Stimulated activated CD4-positive, alpha-beta T cell treated with anti-CD3 and anti-CD28 coated beads, Interleukin-1b, Interleukin-23, amount 100 ng/mL, for 1 hour (primary cell): ENCODE results near the gene PPM1B.
"Not testable (repeated sequence)": the region's sequence is repeated elsewhere in the genome, so short reads cannot be mapped to it uniquely, and the experiment has no call there.

ENCODE experiments used
- DNase-seq, 2 donors: peaks; one replicate each; pipeline ENCODE4 v3.0.0-alpha.2; 2020; ENCODE audit warnings: low read depth in 2 of 2

PPM1B gene

DNA sequence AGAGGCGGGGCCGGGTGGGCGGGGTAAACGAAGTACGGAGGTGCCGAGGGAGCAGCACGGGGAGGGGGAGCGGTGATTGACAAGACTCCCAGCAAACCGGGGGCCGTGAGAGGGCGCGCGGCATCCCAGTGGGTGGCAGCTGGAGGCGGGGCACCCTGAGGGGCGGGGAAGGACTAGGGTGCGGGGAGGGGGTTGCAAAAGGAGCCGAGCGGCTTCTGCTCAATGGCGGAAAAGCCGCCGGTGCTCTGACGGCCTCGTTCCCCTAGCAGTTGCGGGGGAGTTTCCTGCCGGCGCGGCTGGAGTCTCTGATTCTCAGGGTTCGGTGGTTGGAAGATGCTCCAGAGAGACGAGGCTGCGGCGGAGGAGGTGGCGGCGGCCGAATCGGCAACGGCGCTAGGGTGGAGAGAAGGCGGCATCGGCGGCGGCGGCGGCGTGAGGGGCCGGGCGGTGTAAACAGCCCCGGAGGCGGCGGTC is at the start of gene PPM1B:
Gene PPM1B (plus strand): TSS at position 195 of the 474 bp plus-strand sequence. CDS start 32,325 bp downstream, outside the sequence.
- peak; percentile 97 to 98 for DNase-seq

DNA sequence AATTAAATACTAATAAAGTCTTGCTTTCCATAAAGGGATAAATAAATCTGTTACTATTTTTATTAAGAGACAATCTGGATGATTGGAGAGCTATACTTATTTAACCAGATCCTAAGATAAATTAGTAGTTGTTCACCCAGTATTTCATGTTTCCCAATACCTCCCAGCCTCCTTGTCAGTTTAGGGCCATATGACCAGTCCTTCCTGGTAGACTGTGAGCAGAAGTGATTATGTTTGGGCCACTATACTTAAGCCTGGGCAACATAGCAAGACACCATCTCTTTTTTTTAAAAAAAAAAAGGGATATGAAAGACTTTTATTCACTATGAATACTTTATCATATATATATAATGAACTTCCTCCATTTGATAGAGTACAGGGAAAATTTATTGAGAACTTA is 48.8 kb upstream of the PPM1B start:
- DNase-seq = no peak

DNA sequence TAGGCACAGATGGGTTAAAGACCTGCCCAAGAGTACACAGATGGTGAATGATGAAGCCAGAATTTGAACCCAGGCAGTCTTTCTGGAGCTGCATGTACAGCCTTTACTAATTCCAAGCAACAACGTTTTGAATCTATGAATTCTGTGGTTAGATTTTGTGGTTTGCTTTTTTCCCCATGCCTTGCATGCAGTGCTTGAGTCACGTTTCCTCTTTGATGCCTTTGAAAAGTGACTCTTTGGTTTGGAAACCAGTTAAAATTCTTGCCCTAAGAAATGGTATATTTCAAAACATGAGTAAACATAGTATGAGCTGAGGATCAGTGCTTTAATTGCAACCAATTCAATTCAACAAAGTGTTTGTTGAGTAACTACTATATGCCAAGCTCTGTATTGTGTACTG is 48.2 kb upstream of the PPM1B start:
- no peak for DNase-seq

GRCh38 chr2:44121899-44122298 is 46.8 kb upstream of the PPM1B start:
- no peak for DNase-seq

- DNase-seq = no peak
These were observed 44.2 kb upstream of the PPM1B start for GRCh38 chr2:44124500-44124899.

DNA sequence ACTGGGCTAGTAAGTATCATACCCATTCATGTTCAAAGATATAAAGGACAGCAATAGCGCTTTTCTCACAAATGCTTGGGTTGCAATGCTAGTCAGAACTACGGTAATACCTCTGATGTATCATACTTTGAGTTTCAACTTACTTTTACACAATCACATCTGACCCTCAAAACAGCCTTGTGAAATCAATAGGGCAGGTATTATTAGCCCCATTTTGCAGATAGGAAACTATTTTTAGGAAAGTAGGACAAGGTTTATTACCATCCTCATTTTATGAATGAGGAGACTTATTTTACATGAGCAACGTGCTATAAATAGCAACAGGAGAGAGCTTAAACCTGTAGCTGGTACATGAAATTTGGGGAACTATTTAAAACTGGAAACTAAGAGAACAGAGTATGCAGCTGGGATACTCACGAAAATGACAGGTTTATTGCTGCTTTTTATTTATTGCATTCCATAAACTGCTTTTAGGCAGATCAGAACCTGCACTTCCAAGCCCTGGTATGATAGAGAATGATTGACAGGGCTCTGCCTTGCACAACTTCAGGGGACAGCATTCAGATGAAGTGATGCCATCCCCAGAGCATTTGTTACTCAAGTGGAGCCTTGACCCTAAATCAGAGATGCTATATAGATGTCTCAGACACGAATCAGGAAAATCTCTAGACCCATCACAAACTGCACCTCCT is 42.4 kb upstream of the PPM1B start:
- DNase-seq = no peak

GRCh38 chr2:44130441-44130840 is 38.2 kb upstream of the PPM1B start:
- DNase-seq = no peak

GRCh38 chr2:44131177-44131576 is 37.5 kb upstream of the PPM1B start:
- no peak for DNase-seq

GRCh38 chr2:44133602-44134001 is 35.1 kb upstream of the PPM1B start:
- not testable (repeated sequence) for DNase-seq

- no peak for DNase-seq
These were observed 33.8 kb upstream of the PPM1B start for GRCh38 chr2:44134848-44135247.

DNA sequence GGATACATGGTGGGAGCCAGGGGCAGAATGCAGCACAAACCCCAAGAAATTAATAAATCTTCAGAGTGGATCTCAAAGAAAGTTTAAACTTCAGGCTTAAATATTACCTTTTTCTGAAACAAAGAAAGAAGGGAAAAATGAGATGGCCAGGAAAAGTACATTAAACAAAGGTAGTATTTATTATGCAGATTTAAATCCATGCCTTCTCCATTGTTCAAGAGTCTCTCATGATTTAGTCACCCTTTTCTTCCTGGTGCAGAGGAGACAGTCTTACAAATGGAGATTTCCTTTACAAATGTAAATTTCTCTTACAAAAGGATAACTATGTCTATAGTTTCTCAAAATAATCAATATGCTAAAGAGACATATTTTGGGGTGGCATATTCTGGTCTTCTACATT is 33.4 kb upstream of the PPM1B start:
- DNase-seq = no peak

DNA sequence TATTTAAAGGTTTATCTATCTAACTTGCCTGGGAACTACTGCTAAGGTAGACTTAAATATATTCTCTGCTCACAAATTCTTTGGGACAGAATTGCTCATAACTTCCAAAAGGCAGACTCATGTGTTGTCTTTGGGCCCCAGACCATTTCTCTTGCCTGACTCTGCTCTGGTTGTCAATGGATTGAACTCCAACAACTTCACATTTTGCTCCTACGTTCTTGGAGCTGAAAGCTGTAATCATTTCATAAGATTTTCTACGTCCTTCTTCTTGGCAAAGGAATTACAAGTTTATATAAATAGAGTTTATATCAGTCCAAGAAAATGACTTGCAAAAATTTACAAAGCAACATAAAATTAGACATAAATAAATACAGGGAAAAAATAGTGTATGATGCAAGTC is 32.9 kb upstream of the PPM1B start:
- no peak for DNase-seq

DNA sequence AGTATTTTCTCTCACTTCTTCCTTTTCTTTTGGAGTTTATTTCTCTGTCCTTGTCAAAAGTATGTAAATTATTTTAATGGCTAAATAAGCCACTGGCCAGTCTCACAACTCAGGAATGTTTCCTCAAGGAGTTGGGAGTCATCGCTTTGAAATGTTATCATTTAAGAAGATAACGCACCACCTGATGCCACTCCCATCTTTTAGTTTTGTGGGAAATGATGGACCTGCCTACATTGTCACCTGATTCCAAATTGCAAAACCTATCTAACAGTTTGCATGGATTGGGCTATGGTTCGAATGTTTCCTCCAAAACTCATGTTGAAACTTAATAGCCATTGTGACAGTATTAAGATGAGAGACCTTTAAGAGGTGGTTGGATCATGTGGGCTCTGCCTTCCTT is 32.4 kb upstream of the PPM1B start:
- no peak for DNase-seq

DNA sequence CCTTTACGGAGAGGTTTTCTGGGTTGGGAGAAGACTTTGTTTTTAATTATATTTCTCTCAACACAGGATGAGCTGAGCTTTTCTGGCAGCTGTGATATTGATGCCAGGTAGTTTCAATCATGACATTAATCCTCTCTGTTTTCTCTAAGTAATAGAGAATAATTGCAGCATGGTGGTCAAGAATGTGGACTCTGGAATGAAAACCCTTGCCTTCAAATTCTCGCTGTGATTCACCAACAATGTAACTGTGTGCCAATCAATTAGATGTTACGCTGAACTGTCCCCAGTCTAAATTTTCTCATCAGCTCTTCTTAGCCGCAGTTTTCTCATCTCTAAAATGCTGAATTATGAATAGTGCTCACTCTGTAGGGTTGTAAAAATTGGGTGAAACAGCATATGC is 31.6 kb upstream of the PPM1B start:
- DNase-seq = no peak

GRCh38 chr2:44137872-44138551 is 30.7 kb upstream of the PPM1B start:
- DNase-seq = no peak

DNA sequence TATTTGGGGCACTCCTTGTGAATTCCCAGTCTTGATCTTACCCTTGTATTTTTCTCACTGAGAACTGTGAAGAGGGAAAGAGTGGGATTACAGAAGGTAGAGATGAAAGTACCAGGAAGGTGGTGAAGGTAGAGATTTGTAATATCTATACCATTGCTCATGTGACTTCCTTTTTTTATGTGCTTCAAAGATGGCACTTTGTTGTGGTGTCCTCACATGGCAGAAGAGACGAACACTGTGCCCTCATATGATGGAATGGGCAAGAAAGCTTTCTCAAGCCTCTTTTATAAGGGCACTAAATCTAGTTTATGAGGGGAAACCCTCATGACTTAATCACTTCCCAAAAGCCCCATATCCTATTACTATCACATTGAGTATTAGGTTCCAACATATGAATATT is 28.9 kb upstream of the PPM1B start:
- no peak for DNase-seq

GRCh38 chr2:44142306-44142705 is 26.4 kb upstream of the PPM1B start:
- no peak for DNase-seq

DNA sequence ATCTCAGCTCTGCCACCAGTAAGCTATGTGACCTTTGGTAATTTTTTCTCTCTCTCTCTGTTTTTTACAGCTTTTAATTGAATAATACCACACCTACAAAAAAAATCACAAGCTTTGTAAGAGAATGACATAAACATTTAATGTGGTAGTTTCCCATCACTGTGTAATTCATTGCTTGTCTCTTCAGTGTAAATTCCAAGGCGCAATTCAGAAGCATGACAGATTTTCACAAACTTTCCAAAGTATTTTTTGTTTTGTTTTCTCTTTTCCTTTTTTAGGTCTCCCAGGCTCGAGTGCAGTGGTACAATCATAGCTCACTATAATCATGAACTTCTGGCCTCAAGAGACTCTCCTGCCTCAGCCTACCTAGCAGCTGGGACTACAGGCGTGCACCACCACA is 25.0 kb upstream of the PPM1B start:
- no peak for DNase-seq

- no peak for DNase-seq
These were observed 19.7 kb upstream of the PPM1B start for GRCh38 chr2:44148999-44149398.

DNA sequence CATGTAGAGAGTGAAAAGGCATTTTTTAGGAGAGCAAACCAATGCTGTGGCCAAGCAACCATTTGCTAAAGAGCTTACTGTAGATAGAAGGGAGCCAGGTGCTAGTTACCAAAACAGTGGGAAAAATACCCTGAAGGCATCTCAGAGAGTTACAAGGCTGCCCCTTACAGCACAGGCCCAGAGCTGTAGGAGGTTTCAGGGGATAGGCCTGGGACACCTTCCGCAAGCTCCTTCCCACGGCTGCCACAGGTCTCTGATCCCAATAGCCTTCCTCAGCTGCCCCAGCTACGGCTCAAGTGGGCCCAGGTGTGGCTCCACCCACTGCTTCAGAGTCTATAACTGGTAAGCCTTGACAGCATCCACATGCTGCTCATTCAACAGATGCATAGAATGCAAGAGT is 18.2 kb upstream of the PPM1B start:
- no peak for DNase-seq

DNA sequence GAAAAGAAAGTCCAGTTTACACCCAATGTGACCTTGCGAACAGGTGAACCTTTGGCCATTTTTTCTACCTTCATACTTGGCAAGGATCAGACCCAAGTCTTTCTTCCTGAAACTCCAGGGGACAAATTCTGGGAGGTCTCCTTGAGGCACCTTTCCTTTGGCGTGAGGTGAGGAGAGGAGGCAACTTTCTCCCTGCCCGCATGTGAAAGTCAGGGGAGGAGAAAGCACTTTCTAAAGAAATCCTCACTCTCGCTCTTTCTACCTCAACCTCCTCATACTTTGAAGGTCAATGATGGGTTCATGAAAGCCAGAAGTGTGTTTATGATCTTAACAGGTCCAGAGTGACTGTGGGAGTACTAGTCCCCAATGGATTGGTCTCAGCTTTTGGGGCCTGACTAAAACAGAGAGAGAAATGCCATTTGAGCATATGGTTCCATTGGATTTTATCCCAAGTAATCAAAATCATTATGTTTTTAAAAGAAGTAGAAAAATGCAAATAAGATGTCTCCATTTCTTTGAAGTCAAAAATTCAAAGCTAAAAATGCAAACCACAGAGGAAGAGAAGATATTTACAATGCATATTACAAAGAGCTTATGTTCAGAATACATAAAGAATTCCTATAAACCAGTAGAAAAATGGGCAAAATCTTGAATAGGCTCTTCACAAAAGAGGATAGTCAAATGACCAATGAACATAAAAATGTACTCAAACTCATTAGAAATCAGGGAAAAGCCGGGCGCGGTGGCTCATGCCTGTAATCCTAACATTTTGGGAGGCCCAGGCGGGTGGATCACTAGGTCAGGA is 15.6 kb upstream of the PPM1B start:
- no peak for DNase-seq

DNA sequence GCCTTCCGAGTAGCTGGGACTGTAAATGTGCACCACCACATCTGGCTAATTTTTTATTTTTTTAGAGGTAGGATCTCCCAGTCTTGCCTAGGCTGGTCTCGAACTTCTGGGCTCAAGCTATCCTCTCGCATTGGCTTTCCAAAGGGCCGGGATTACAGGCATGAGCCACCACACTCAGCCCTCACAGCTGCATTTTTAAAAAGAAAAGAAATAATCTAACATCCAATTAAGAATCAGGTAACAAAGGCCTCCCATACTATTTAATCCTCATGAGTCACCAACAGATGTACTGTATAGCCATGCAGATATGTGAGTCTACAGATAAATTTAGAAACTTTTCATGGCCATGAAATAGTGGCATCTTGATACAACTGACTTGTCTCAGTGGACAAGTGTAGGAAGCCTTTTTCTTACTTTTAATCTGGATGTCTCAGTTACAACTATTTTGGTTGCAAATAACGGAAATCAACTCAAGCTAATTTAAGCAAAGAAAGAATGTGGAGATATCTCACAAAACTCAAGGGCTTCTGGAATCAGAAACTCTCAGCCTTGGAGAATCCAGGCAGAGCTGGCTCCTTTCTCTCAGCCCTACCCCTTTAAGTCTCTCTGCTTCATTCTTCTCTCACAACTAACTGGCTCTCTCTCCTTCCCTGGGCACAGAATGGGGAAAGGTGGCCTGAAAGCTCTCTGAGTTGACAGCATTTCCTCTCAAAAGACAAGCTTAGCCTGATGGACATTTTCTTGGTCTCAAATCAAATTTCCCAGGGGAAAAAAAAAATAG is 12.8 kb upstream of the PPM1B start:
- DNase-seq = no peak
